Measurements from ENCODE around the gene GNAZ. TPM values are rescaled to one million over a fixed set of nuclear protein-coding genes. Genes with fewer than 3 reads are reported as not detected.

GNAZ gene
- total RNA-seq, 4 donors from 2014 or later: 4.2 to 8.2 (median 4.8) TPM

GRCh38 chr22:23158516-23159290, 88.4 kb downstream of the GNAZ start:
- no peaks in the 10 kb centered on the region for H3K9me3 ChIP-seq
- no peaks in the 10 kb centered on the region for H3K27me3 ChIP-seq
- WGBS, 2 donors: 72 to 74% methylated on average over 7 to 8 of the region's 14 CpGs
- H3K4me3 ChIP-seq (replicated peaks in 1 of 3): no peak overlapping the region
- TF ChIP-seq CTCF (IDR thresholded peaks at IDR 0.05) (no peak), POLR2A (IDR thresholded peaks at IDR 0.05) (no peak)
- DNase-seq: no peak
- peaks cover 7 to 11% of the 10 kb centered on the region in 2 donors for H3K4me1 ChIP-seq
- no peaks in the 10 kb centered on the region for H3K36me3 ChIP-seq
- H3K27ac ChIP-seq: no peak overlapping the region
- intact Hi-C loops (cut with DNase I): no loop called here

GRCh38 chr22:23159291-23159630, 88.9 kb downstream of the GNAZ start:
- 90 to 97% methylated on average over 5 of the region's 6 CpGs for WGBS, 2 donors

GRCh38 chr22:23161029-23161428, 90.7 kb downstream of the GNAZ start:
- no peak overlapping the region for H3K27ac ChIP-seq
- no peaks in the 10 kb centered on the region for H3K27me3 ChIP-seq
- DNase-seq: no peak
- no peaks in the 10 kb centered on the region for H3K9me3 ChIP-seq
- TF ChIP-seq POLR2A (IDR thresholded peaks at IDR 0.05): no peak
- TF ChIP-seq CTCF (IDR thresholded peaks at IDR 0.05): no peak
- 93 to 97% methylated on average over 4 of the region's 4 CpGs for WGBS, 2 donors
- H3K36me3 ChIP-seq: no peaks in the 10 kb centered on the region
- intact Hi-C loops (cut with DNase I): no loop called here
- H3K4me1 ChIP-seq: peaks cover 7 to 11% of the 10 kb centered on the region in 2 donors
- no peak overlapping the region for H3K4me3 ChIP-seq (replicated peaks in 1 of 3)

More at GRCh38 chr22:23159291-23159630, 88.9 kb downstream of the GNAZ start:
- peaks cover 7 to 11% of the 10 kb centered on the region in 2 donors for H3K4me1 ChIP-seq
- intact Hi-C loops (cut with DNase I): no loop called here
- H3K4me3 ChIP-seq (replicated peaks in 1 of 3): no peak overlapping the region
- H3K9me3 ChIP-seq: no peaks in the 10 kb centered on the region
- H3K27ac ChIP-seq: no peak overlapping the region
- H3K27me3 ChIP-seq: no peaks in the 10 kb centered on the region
- no peaks in the 10 kb centered on the region for H3K36me3 ChIP-seq
- no peak for DNase-seq
- TF ChIP-seq POLR2A (IDR thresholded peaks at IDR 0.05): no peak
- no peak for TF ChIP-seq CTCF (IDR thresholded peaks at IDR 0.05)

- no peaks in the 10 kb centered on the region for H3K27me3 ChIP-seq
- TF ChIP-seq CTCF (IDR thresholded peaks at IDR 0.05) (no peak), POLR2A (IDR thresholded peaks at IDR 0.05) (no peak)
- no peak overlapping the region for H3K27ac ChIP-seq
- DNase-seq: no peak
- 90 to 95% methylated on average over 5 to 8 of the region's 13 CpGs for WGBS, 2 donors
- peaks cover 7 to 11% of the 10 kb centered on the region in 2 donors for H3K4me1 ChIP-seq
- intact Hi-C loops (cut with DNase I): no loop called here
- no peaks in the 10 kb centered on the region for H3K9me3 ChIP-seq
- H3K4me3 ChIP-seq (replicated peaks in 1 of 3): no peak overlapping the region
- H3K36me3 ChIP-seq: no peaks in the 10 kb centered on the region
These were observed 91.3 kb downstream of the GNAZ start for GRCh38 chr22:23161574-23161973.

GRCh38 chr22:23163665-23164064, 93.3 kb downstream of the GNAZ start:
- Histone ChIP-seq H3K9me3 (no peaks in the 10 kb centered on the region), H3K36me3 (no peaks in the 10 kb centered on the region), H3K4me3 (replicated peaks in 1 of 3) (no peak overlapping the region), H3K27me3 (no peaks in the 10 kb centered on the region), H3K27ac (no peak overlapping the region), H3K4me1 (no peaks in the 10 kb centered on the region)
- intact Hi-C loops (cut with DNase I): no loop called here
- peak; percentile 37 to 54 for DNase-seq
- 87% methylated on average over 5 of the region's 8 CpGs; no CpG with 5 or more reads in 1 of the 2 donors for WGBS, 2 donors
- TF ChIP-seq CTCF (IDR thresholded peaks at IDR 0.05): no peak
- TF ChIP-seq POLR2A (IDR thresholded peaks at IDR 0.05): no peak

All from thyroid gland (tissue), 4 donors.